D721Med (cell line): ENCODE measurements around the gene TMEM82.

Experiments
- DNase-seq: peaks from one replicate; pipeline ENCODE4 v3.0.0; 2011; ENCODE audit warnings: low spot score; ENCODE audit not compliant: insufficient read length
- FAIRE-seq: peaks from 2 replicates; lab custom pipeline; 2011; peaks lifted over from hg19 to GRCh38; lab: Jason Lieb, UNC
- TF ChIP-seq, protein P1 (sequence below): IDR thresholded peaks from 2 replicates; pipeline ENCODE4 v1.5.1; 2012; ENCODE audit warnings: mild to moderate bottlenecking, control low read depth; ENCODE audit not compliant: insufficient read depth; ENCODE audit errors: missing control alignments

The TMEM82 gene

DNA sequence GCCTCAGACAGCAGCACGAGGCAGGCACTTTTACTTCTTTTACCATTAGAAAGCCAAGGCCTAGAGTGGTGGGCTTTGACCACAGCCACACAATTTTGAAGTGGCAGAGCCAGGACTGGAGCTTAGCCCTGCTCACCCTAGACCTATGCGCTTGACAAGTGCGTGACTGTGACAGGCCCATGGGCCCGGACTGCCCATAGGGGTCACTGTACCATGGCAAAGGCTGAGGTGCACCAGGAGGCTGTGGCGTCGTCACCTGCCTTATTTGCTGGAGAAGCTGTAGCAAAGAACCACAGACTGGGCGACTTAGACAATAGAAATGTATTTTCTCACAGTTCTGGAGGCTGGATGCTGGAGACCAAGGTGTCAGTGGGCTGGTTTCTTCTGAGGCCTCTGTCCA lies 2.6 kb upstream of the TMEM82 start:
- TF ChIP-seq, protein P1, sequence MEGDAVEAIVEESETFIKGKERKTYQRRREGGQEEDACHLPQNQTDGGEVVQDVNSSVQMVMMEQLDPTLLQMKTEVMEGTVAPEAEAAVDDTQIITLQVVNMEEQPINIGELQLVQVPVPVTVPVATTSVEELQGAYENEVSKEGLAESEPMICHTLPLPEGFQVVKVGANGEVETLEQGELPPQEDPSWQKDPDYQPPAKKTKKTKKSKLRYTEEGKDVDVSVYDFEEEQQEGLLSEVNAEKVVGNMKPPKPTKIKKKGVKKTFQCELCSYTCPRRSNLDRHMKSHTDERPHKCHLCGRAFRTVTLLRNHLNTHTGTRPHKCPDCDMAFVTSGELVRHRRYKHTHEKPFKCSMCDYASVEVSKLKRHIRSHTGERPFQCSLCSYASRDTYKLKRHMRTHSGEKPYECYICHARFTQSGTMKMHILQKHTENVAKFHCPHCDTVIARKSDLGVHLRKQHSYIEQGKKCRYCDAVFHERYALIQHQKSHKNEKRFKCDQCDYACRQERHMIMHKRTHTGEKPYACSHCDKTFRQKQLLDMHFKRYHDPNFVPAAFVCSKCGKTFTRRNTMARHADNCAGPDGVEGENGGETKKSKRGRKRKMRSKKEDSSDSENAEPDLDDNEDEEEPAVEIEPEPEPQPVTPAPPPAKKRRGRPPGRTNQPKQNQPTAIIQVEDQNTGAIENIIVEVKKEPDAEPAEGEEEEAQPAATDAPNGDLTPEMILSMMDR, result no peak
- FAIRE-seq (no peak), DNase-seq (no peak)

DNA sequence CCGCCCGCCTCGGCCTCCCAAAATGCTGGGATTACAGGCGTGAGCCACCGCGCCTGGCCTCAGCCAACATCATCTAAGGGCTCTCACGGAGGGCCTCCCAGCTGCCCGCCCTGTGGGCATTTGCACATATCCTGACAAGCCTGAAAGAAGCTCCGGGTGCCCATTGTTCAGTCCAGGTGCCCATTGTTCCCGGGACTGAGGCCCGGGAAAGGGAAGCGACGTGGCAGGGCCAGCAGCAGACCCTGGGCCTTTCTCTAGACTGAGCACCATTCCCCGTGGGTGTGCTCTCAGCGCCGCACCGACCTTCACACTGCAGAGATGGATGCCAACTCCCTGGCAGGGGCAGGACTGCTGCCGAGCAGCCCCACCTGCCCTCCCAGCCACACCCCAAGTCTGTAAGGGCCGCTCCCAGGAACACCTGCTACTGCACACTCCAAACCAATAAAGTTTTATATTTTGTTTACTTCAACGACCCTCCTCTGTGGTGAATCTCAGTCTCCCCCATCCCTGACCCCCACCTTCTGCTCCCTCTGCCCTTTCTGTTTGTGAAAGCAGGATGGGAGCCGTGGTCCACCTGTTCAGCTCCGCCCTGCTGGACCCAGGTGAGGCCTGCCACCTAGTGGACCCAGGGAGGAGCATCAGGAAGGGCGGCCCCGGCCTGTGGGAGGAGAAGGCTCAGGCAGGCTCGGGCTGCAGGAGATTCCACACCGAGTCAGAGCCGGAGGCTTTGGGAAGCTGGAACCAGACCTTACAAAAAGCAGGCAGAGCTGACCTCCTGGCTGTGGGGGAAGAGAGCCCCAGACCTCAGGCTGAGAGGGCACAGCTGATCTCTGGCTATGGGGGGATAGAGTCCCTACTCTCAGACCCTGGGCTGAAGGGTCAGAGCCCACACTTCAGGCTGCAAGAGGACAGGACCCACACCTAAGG lies 1.1 kb upstream of the TMEM82 start:
- DNase-seq (peak; percentile 60), FAIRE-seq (no peak)
- TF ChIP-seq, protein P1, result peak; percentile 88

DNA sequence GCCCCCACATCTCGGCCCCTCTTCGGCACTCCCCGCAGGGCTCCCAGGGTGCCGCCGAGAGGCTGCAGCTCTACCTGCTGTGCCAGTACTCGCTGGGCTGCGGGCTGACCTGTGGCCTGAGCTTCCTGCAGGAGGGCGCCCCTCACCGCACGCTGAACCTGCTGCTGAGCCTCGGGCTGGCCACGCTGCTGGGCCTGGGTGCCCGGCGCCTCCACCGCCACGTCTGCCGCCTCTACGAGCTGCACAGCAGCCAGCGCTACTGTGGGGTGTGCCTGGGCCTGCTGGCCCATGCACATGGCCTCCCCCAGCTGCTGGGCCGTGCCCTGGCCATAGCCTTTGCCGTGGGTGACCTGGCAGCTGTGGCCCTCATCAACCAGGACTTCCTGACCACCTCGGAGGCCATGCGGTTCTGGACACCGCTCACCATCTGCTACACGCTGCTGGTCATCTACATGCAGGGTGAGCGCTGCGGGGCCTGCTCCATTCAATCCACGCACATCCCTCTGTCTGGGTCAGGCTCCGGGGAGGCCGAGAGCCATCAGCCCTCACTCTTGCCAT lies 1.9 kb downstream of the TMEM82 start:
- TF ChIP-seq, protein P1, result no peak
- no peak for DNase-seq
- FAIRE-seq, result no peak

DNA sequence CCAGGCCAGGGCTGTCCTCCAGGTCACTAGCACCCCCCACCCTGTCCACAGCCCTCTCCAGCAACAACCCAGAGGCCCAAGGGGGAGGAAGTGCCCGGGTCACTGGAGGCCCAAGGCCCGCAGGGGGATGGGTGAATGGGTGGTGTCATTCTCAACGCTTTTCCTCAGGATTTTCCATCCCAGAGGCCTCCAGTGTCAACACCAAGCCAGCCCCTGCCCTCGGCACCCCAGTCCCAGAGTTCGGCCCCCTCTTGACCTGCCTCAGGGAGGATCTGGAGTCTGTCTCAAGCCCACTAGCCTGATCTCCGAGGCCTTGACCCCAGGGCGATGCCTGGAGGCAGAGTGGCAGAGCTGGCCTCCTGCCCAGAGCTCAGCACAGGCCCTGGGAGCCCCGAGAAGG lies 5.1 kb downstream of the TMEM82 start:
- TF ChIP-seq, protein P1, result no peak
- FAIRE-seq (no peak), DNase-seq (no peak)

DNA sequence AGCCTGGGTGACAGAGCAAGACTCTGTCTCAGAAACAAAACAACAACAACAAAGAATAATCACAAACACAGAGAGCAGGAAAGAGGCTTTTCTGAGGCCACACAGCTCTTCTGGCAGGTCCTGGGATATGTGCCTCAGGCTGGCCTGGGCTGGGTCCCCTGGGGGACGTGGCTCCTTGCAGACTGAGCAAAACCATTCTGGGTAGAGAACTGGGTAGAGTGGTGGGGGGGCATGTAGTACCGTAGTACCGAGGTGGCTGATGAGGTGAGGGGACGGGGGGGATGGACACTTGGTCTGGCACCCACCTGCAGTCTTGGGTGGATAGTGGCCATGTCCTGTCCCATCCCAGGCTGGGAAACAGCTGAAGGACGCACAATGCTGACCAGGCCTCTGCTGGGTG lies 6.0 kb downstream of the TMEM82 start:
- FAIRE-seq, result no peak
- DNase-seq, result no peak
- TF ChIP-seq, protein P1, result no peak

DNA sequence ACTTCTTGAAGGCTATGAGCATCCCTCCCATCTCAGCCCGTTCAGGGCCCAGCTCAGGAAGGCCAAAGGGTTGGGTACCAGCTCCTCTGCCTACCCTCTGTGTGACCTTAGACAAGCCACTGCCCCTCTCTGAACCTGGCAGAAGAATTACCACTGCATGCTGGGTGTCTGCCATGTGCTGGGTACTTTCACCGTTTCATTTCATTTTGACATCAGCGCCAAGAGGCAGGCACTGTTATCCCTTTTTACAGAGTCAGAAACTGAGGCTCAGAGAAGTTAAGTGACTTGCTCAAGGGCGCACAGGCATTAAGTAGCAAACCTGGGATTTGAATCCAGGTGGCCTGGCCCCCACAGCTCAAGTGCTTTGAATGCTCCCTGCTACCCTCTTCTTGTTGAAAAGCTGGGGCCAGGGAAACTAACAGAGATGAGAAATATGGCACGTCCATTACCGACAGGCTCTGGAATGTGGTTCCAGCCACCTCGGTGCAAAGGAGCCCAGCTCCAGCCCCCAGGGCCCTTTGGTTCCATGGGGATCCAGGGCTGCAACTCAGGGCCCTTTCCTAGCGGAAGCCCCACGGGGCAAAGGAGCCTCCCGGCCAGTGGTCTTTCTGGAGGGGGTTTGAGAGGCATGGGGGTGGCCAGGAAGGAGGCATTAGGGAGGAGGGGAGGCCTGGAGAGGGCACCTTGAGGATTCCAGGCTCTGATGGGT lies 6.5 kb downstream of the TMEM82 start:
- TF ChIP-seq, protein P1, result no peak
- FAIRE-seq (no peak), DNase-seq (no peak)
